Keratinocyte (primary cell): ENCODE results near the gene MYDGF.

Experiments used
- EZH2 ChIP-seq: IDR thresholded peaks from one replicate; pipeline ENCODE4 v1.6.1; 2012; ENCODE audit warnings: inconsistent platforms, mild to moderate bottlenecking, low read length, moderate library complexity
- TF ChIP-seq, protein P1 (sequence below), 3 experiments: IDR thresholded peaks in 1 of 3; conservative IDR thresholded peaks in 1 of 3; optimal IDR thresholded peaks in 1 of 3; 2 replicates in 2 of 3; 3 replicates in 1 of 3; pipeline versions ENCODE3 to v1.5.1; 2011; ENCODE audit warnings: low read length in 3 of 3, mild to moderate bottlenecking in 3 of 3, moderate library complexity in 2 of 3, control low read depth in 1 of 3, inconsistent platforms in 1 of 3; ENCODE audit not compliant: insufficient read depth in 2 of 3; ENCODE audit errors: extremely low read depth in 1 of 3

DNA sequence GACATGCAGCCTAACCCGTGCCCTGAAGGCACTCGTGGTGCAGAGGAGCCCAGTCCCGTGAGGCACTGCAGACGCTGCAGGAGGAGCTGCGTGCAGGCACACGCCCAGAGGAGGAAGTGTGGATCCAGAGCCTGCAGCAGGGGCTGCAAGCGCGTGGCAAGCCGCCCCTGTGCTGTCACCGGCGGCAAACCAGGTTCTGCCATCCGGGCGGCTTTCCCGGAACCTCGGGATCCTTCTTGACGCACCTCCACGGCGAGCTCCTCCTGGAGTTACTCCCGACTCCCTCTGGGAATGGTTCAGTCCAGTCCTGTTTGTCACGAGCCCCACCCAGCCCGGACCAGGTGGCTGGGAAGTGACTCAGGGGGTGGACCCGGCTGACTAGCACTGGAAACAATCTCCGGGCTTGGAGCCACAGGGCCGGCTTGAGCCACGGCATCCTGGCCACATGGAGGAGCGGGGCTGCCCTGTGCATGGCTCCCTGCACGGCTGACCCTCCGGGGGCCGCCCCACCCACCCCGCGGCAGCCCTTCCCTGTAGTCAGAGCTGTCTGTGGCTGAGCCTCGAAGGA, 43.3 kb upstream of the MYDGF start:
- TF ChIP-seq, protein P1, sequence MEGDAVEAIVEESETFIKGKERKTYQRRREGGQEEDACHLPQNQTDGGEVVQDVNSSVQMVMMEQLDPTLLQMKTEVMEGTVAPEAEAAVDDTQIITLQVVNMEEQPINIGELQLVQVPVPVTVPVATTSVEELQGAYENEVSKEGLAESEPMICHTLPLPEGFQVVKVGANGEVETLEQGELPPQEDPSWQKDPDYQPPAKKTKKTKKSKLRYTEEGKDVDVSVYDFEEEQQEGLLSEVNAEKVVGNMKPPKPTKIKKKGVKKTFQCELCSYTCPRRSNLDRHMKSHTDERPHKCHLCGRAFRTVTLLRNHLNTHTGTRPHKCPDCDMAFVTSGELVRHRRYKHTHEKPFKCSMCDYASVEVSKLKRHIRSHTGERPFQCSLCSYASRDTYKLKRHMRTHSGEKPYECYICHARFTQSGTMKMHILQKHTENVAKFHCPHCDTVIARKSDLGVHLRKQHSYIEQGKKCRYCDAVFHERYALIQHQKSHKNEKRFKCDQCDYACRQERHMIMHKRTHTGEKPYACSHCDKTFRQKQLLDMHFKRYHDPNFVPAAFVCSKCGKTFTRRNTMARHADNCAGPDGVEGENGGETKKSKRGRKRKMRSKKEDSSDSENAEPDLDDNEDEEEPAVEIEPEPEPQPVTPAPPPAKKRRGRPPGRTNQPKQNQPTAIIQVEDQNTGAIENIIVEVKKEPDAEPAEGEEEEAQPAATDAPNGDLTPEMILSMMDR (optimal IDR thresholded peaks at IDR 0.05 in 1 of 3, IDR thresholded peaks at IDR 0.05 in 1 of 3, conservative IDR thresholded peaks at IDR 0.05 in 1 of 3; ENCODE audit: extremely low read depth in 1 of 3, insufficient read depth in 2 of 3, low read length in 3 of 3), result peak in 1 of 3 experiments; percentile 1
- no peak for TF ChIP-seq EZH2
